ENCODE measurements around the gene TM9SF1.

GRCh38 chr14:24231263-24232120, 36.3 kb upstream of the TM9SF1 start:
- TF ChIP-seq GATA2 (IDR thresholded peaks at IDR 0.05; ENCODE audit: low read depth, low read length) (no peak), GATA3 (IDR thresholded peaks at IDR 0.05; ENCODE audit: low read depth, low read length) (no peak)
